HepG2 (cell line): Measurements from ENCODE around the gene SP9. TPM values are rescaled to one million over a fixed set of nuclear protein-coding genes. Genes with fewer than 3 reads are reported as not detected.
A peak's percentile ranks its signal among the peaks of the same experiment; 100 is the strongest.

Experiments used
- ATAC-seq: fragments of 200-7000 bp; cut with Tn5 transposase; 3 replicates; pipeline ENCODE4 v1.9.1; 2020; ENCODE audit warnings: mild to moderate bottlenecking, moderate library complexity
- BruUV-seq: library from RNA; stranded (reverse); fragments of 400-500 nt; replicated peaks from 2 replicates; lab custom pipeline; 2021; lab: Mats Ljungman, UMichigan
- CTCF ChIA-PET: fragments of 300-600 bp; formaldehyde crosslinking; extraction: SDS; loops from one replicate; lab custom pipeline; 2021; ENCODE audit warnings: low total read pairs, inconsistent platforms, low intra/inter-chr PET ratio; lab: Yijun Ruan, JAX
- POLR2A ChIA-PET: fragments of 350-600 bp; sonication (Branson Sonifier 250); formaldehyde crosslinking; loops from one replicate; lab custom pipeline; 2020; ENCODE audit warnings: antibody characterized with exemption, inconsistent platforms; lab: Yijun Ruan, JAX
- DNase-seq: peaks from one replicate; pipeline ENCODE4 v3.0.0-alpha.2; 2015; ENCODE audit warnings: low spot score
- FAIRE-seq: peaks from 3 replicates; lab custom pipeline; 2011; peaks lifted over from hg19 to GRCh38; lab: Jason Lieb, UNC
- H2AFZ ChIP-seq: one replicate; pipeline ENCODE4 v1.6.1; 2011; ENCODE audit warnings: low read length, inconsistent platforms
- H3K27ac ChIP-seq: fragments of 300-600 bp; 3 replicates; pipeline ENCODE4 v1.8.0; 2011; ENCODE audit warnings: mixed run types, mild to moderate bottlenecking, mixed read lengths, low read length, inconsistent platforms; ENCODE audit not compliant: insufficient read depth; ENCODE audit errors: extremely low read length
- H3K27me3 ChIP-seq, 2 experiments: fragments of 200-600 bp in 1 of 2; 2 replicates in 1 of 2; 3 replicates in 1 of 2; pipeline versions ENCODE4 v1.6.0 to v1.8.0; 2011; ENCODE audit warnings: low read length in 2 of 2, mild to moderate bottlenecking in 2 of 2, moderate library complexity in 2 of 2, inconsistent platforms in 1 of 2; ENCODE audit not compliant: insufficient read depth in 2 of 2, control insufficient read depth in 1 of 2
- H3K36me3 ChIP-seq, 2 experiments: fragments of 200-600 bp in 1 of 2; replicated peaks in 1 of 2; 2 replicates in 1 of 2; 3 replicates in 1 of 2; pipeline versions ENCODE4 v1.5.1 to v1.8.0; 2011; ENCODE audit warnings: low read length in 2 of 2, inconsistent platforms in 1 of 2; ENCODE audit not compliant: insufficient read depth in 2 of 2, control insufficient read depth in 1 of 2
- H3K4me1 ChIP-seq: 2 replicates; pipeline ENCODE4 v1.5.1; 2012; ENCODE audit warnings: low read length, inconsistent platforms; ENCODE audit not compliant: insufficient read depth
- H3K4me2 ChIP-seq: 2 replicates; pipeline ENCODE4 v1.6.0; 2011; ENCODE audit warnings: low read depth, low read length, inconsistent platforms
- H3K4me3 ChIP-seq, 3 experiments: fragments of 200-600 bp in 1 of 3; sonication (generic), shearing (Covaris generic) in 1 of 3; replicated peaks in 1 of 3; 2 replicates each; pipeline ENCODE4 v1.5.1; 2011 to 2016; ENCODE audit warnings: low read length in 3 of 3, inconsistent platforms in 2 of 3, low read depth in 2 of 3, mild to moderate bottlenecking in 2 of 3, control low read depth in 1 of 3, mixed read lengths in 1 of 3; ENCODE audit not compliant: insufficient read depth in 1 of 3
- H3K79me2 ChIP-seq: one replicate; pipeline ENCODE4 v1.6.1; 2011; ENCODE audit warnings: low read length, inconsistent platforms; ENCODE audit not compliant: insufficient read depth
- H3K9ac ChIP-seq: 2 replicates; pipeline ENCODE4 v1.6.0; 2011; ENCODE audit warnings: mild to moderate bottlenecking, low read depth, low read length, inconsistent platforms; ENCODE audit not compliant: insufficient read depth
- H3K9me3 ChIP-seq: 2 replicates; pipeline ENCODE4 v1.5.1; 2012; ENCODE audit warnings: mild to moderate bottlenecking, low read length
- H4K20me1 ChIP-seq: 2 replicates; pipeline ENCODE4 v1.6.0; 2011; ENCODE audit warnings: inconsistent platforms, mild to moderate bottlenecking, low read length, moderate library complexity; ENCODE audit not compliant: insufficient read depth
- AGO2 ChIP-seq: fragments of 200-400 bp; formaldehyde crosslinking; optimal IDR thresholded peaks from 2 replicates; pipeline ENCODE3; 2017; ENCODE audit warnings: mild to moderate bottlenecking, low read depth, low read length, moderate library complexity
- CBX2 ChIP-seq, 2 experiments: fragments of 200-600 bp in 1 of 2; sonication (generic); formaldehyde crosslinking in 1 of 2; IDR thresholded peaks; 2 replicates each; pipeline versions ENCODE4 v1.7.0 to v1.8.1; 2018 to 2022; ENCODE audit warnings: low read depth in 2 of 2, low read length in 1 of 2, mild to moderate bottlenecking in 1 of 2, missing genetic modification reagents in 1 of 2
- DNMT3B ChIP-seq: conservative IDR thresholded peaks from 2 replicates; pipeline ENCODE4 v1.6.1; 2016; ENCODE audit warnings: missing biosample characterization, control low read depth
- MATR3 ChIP-seq: sonication (generic); formaldehyde crosslinking; IDR thresholded peaks from 2 replicates; pipeline ENCODE4 v1.4.0; 2020; ENCODE audit warnings: missing genetic modification reagents
- NR2F2 ChIP-seq: IDR thresholded peaks from 2 replicates; pipeline ENCODE4 v1.6.1; 2012; ENCODE audit warnings: low read depth, inconsistent platforms, borderline replicate concordance
- PHF8 ChIP-seq: sonication (generic); formaldehyde crosslinking; IDR thresholded peaks from 2 replicates; pipeline ENCODE4 v1.5.0; 2020; ENCODE audit warnings: missing genetic modification reagents
- PITX1 ChIP-seq: sonication (generic); formaldehyde crosslinking; IDR thresholded peaks from 2 replicates; pipeline ENCODE4 v1.5.1; 2020; ENCODE audit warnings: mild to moderate bottlenecking, missing genetic modification reagents
- PTBP1 ChIP-seq: fragments of 200-400 bp; formaldehyde crosslinking; IDR thresholded peaks from 2 replicates; pipeline ENCODE4 v1.6.1; 2018; ENCODE audit warnings: low read length, low read depth; ENCODE audit not compliant: poor library complexity, severe bottlenecking
- SMARCE1 ChIP-seq: fragments of 450-650 bp; IDR thresholded peaks from 2 replicates; pipeline ENCODE4 v1.6.1; 2017; ENCODE audit warnings: borderline replicate concordance
- TBP ChIP-seq: sonication (generic); formaldehyde crosslinking; IDR thresholded peaks from 2 replicates; pipeline ENCODE4 v1.5.0; 2020; ENCODE audit warnings: missing genetic modification reagents
- ZNF232 ChIP-seq: sonication (generic); formaldehyde crosslinking; IDR thresholded peaks from 2 replicates; pipeline ENCODE4 v1.4.0; 2020; ENCODE audit warnings: missing genetic modification reagents, borderline replicate concordance
- ZNF260 ChIP-seq: sonication (generic); formaldehyde crosslinking; IDR thresholded peaks from 2 replicates; pipeline ENCODE4 v1.4.0; 2020; ENCODE audit warnings: missing genetic modification reagents, low read depth, mild to moderate bottlenecking, borderline replicate concordance
- ZNF446 ChIP-seq: sonication (generic); formaldehyde crosslinking; IDR thresholded peaks from 2 replicates; pipeline ENCODE4 v1.5.0; 2020; ENCODE audit warnings: mild to moderate bottlenecking, missing genetic modification reagents
- ZNF576 ChIP-seq: sonication (generic); formaldehyde crosslinking; IDR thresholded peaks from 2 replicates; pipeline ENCODE4 v1.4.0; 2020; ENCODE audit warnings: mild to moderate bottlenecking, missing genetic modification reagents
- ZNF704 ChIP-seq: sonication (generic); formaldehyde crosslinking; IDR thresholded peaks from 2 replicates; pipeline ENCODE4 v1.8.1; 2023; ENCODE audit warnings: mild to moderate bottlenecking, inconsistent platforms, moderate library complexity, missing genetic modification reagents, borderline replicate concordance
- ZNF776 ChIP-seq: sonication (generic); formaldehyde crosslinking; IDR thresholded peaks from 2 replicates; pipeline ENCODE4 v1.4.0; 2020; ENCODE audit warnings: mild to moderate bottlenecking, missing genetic modification reagents
- WGBS: methylation state at CpG from one replicate; pipeline ENCODE4 v1.1.6; 2017; ENCODE audit warnings: low lambda C conversion rate; 5-methylcytosine and 5-hydroxymethylcytosine counted together
- in situ Hi-C: cut with HindIII; loops from 2 replicates; pipeline ENCODE4 v1.10.0; 2017; ENCODE audit warnings: low pct_unique_long_range_greater_than_20kb; ENCODE audit not compliant: extremely low pct_ligation_motif_present
- intact Hi-C: fragments of 100-400 bp; cut with micrococcal nuclease; formaldehyde crosslinking; loops from one replicate; pipeline ENCODE4 v1.10.0; 2022; ENCODE audit not compliant: unreplicated experiment
- polyA plus RNA-seq, 8 experiments: library from polyadenylated mRNA; depleted of rRNA in 3 of 8; stranded (reverse) in 7 of 8; unstranded in 1 of 8; fragments of >200 nt; fragmentation: Illumina TruSeq in 4 of 8; extraction: Trizol in 4 of 8; gene quantifications; 2 replicates each; pipeline versions ENCODE4 v1.2.1 to v1.2.3, GENCODE V29; 2011 to 2016; ENCODE audit warnings: low read depth in 4 of 8, missing spikeins in 1 of 8, mixed read lengths in 1 of 8; ENCODE audit not compliant: insufficient read depth in 1 of 8
- total RNA-seq, 5 experiments: library from RNA; depleted of rRNA; stranded (reverse); fragments of >200 nt; fragmentation: Illumina TruSeq; extraction: Trizol; gene quantifications; 2 replicates each; pipeline ENCODE4 v1.2.3, GENCODE V29; 2016; ENCODE audit warnings: low read depth in 1 of 5

Gene SP9
- total and polyA plus RNA-seq, 2 of the 13 experiments (the other 11 are each of a cell fraction or from before 2014, with no cell fraction given) = not detected

GRCh38 chr2:174328961-174329715, 5.6 kb upstream of the SP9 start:
- ChIA-PET CTCF (no interaction called here), POLR2A (interaction anchor here (1.1 kb wide), 1 partner anchor 81 kb away, joined by 4 read pairs; the partner anchor contains the start of gene OLA1)
- in situ Hi-C loops (no loop called here), intact Hi-C loops (no loop called here)
- no peak for FAIRE-seq
- H3K27ac ChIP-seq = no peak overlapping the region
- no TSS peak for BruUV-seq
- H3K4me1 ChIP-seq = peaks cover 56% of the 10 kb centered on the region
- peaks cover 12 to 96% of the 10 kb centered on the region in 2 experiments for H3K27me3 ChIP-seq
- TF ChIP-seq CBX2 (IDR thresholded peaks at IDR 0.05; ENCODE audit: low read depth, low read length) (peak; percentile 71), CBX2 (CRISPR knock-in tag; IDR thresholded peaks at IDR 0.05; ENCODE audit: low read depth) (no peak), ZNF260 (CRISPR knock-in tag) (no peak)
- H3K36me3 ChIP-seq = no peaks in the 10 kb centered on the region
- H3K9ac ChIP-seq = no peak overlapping the region
- no peaks in the 10 kb centered on the region for H3K9me3 ChIP-seq
- peak overlapping the region in 2 of 3 experiments; percentile 33 to 67; a peak in 3 of 6 replicates for H3K4me3 ChIP-seq
- DNase-seq = no peak
- ATAC-seq = no peak
- 44% methylated on average over 16 of the region's 16 CpGs for WGBS
- H2AFZ ChIP-seq = no peak overlapping the region
- peak overlapping the region; percentile 89 for H3K4me2 ChIP-seq
- H3K79me2 ChIP-seq = no peaks in the 10 kb centered on the region
- H4K20me1 ChIP-seq = no peaks in the 10 kb centered on the region; the same call in 1 of the 2 replicates

GRCh38 chr2:174330945-174331594, 3.7 kb upstream of the SP9 start:
- Histone ChIP-seq H3K4me1 (peaks cover 70% of the 10 kb centered on the region), H3K27me3 (peaks cover 23 to 95% of the 10 kb centered on the region in 2 experiments), H3K9ac (no peak overlapping the region), H3K9me3 (no peaks in the 10 kb centered on the region), H3K4me2 (no peak overlapping the region), H3K27ac (no peak overlapping the region), H3K79me2 (no peaks in the 10 kb centered on the region), H4K20me1 (no peaks in the 10 kb centered on the region; the same call in 1 of the 2 replicates), H2AFZ (no peak overlapping the region), H3K36me3 (no peaks in the 10 kb centered on the region), H3K4me3 (no peak overlapping the region)
- FAIRE-seq = no peak
- ATAC-seq = no peak
- intact Hi-C loops = loop anchor here (5.0 kb wide), 1 partner anchor 84 kb away; the partner anchor contains the start of gene OLA1
- CTCF ChIA-PET = no interaction called here
- 28% methylated on average over 16 of the region's 16 CpGs for WGBS
- no TSS peak for BruUV-seq
- POLR2A ChIA-PET = interaction anchor here (1.5 kb wide), 1 partner anchor 82 kb away, joined by 4 read pairs; the partner anchor contains the start of gene OLA1
- in situ Hi-C loops = loop anchor here (5.0 kb wide), 1 partner anchor 84 kb away; the partner anchor contains the start of gene OLA1
- DNase-seq = no peak
- TF ChIP-seq AGO2 = no peak
- no peak for TF ChIP-seq ZNF232
- TF ChIP-seq PITX1 (CRISPR knock-in tag) = no peak
- TF ChIP-seq SMARCE1 = no peak
- no peak for TF ChIP-seq PHF8
- no peak for TF ChIP-seq PTBP1
- no peak for TF ChIP-seq TBP (CRISPR knock-in tag)
- no peak for TF ChIP-seq MATR3 (CRISPR knock-in tag)
- no peak for TF ChIP-seq DNMT3B (CRISPR knock-in tag)
- TF ChIP-seq NR2F2 = no peak
- TF ChIP-seq ZNF776 = no peak
- TF ChIP-seq ZNF576 (CRISPR knock-in tag) = no peak
- TF ChIP-seq ZNF446 (CRISPR knock-in tag) = no peak
- no peak for TF ChIP-seq ZNF704
